CD4-positive, alpha-beta T cell treated with Interleukin-15 for 4 hours (primary cell): ENCODE measurements around the gene SYT2.
"Not testable (repeated sequence)": the region's sequence is repeated elsewhere in the genome, so short reads cannot be mapped to it uniquely, and the experiment has no call there.

Experiments
- DNase-seq: peaks from one replicate; pipeline ENCODE4 v3.0.0-alpha.2; 2020; ENCODE audit warnings: low spot score

SYT2 gene

DNA sequence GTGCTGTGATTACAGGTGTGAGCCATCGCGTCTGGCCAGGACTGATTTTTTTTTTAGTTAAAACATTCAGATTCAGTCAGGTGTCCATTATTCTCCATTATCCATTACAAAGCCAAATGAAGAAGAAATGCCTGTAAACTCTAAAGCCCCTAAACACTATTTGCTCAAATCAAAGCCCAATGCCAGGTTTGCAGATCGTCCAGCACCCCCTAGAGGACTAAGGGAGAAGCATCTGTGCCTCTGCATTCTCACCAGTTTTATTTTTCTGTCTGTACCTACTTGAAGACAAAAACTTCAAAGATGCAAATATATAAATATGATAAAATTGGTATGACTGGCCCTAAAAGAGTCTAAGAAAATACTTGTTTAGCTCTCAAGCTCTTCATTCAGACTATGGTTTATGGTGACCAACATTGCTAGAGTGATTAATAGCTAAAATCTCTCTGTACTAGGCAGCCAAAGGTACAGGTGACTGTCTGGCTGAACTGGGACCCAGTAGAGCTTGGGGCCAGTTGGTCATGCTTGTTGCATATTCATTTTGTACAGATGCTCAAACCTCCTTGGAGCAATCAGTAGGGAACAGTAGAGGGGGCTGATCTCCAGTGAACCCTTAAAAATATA is 138.4 kb downstream of the SYT2 start:
- peak; percentile 16 for DNase-seq

DNA sequence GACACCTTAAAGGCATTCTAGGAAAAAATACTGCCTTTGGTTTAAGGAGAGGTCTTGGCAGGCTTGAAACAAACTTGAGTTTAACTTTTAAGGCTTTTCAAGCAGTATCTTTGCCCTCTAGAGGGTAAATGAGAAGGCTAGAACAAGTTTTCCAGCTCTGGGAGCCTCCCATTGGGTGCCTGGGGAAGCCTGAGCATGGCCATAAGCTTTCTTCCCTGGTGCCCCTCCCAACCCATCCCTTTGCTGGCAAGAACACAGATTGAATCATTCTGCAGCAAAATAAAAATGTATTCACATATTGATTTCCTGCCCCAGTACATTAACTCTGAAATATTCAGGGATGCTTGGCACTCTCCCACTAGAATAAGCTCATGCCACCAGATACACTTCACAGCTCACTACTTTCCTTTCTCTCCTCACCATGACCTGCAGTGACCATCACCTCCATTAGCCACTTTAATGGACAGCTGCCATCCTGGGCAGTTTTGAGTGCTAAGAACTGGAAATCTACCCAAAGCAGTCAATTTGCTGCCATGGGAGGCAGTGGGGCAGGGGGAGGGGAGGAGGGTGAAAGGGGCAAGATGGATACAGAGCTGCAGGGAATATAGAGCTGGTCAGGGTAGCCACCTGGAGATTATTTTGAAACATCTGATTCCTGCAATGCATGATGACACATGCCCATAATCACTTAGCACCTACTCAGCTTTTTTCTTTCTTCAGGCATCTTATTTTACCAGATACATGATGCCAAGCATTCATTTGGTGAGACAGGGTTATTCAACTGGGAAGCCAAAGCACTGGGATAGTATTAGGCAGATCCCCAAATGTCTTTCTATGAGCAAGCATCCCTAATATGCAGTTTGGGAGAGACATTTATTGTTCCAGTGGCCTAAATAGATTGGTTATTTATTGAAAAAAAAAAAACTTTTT is 140.6 kb downstream of the SYT2 start:
- no peak for DNase-seq

GRCh38 chr1:202568826-202569225 is 141.4 kb downstream of the SYT2 start:
- DNase-seq = no peak

GRCh38 chr1:202568410-202568809 is 141.8 kb downstream of the SYT2 start:
- no peak for DNase-seq

DNA sequence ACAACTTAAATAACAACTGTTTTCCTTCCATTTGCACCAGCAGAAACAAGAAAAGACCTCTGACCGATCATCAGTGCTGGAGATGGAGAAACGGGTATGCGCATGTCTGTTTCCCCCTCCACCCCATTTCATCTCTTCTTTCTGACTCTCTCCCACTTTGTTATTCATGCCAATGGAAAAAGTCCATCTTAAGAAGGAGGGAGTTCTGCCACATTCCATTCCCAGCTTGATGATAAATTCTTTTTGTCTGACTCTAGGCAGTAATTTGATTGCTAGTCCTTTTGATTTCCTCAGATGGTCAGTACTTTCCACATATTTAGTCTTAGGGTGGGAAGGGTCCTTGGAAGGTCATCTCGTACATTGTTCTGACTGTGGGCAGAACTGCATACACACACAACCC is 142.5 kb downstream of the SYT2 start:
- DNase-seq = no peak

DNA sequence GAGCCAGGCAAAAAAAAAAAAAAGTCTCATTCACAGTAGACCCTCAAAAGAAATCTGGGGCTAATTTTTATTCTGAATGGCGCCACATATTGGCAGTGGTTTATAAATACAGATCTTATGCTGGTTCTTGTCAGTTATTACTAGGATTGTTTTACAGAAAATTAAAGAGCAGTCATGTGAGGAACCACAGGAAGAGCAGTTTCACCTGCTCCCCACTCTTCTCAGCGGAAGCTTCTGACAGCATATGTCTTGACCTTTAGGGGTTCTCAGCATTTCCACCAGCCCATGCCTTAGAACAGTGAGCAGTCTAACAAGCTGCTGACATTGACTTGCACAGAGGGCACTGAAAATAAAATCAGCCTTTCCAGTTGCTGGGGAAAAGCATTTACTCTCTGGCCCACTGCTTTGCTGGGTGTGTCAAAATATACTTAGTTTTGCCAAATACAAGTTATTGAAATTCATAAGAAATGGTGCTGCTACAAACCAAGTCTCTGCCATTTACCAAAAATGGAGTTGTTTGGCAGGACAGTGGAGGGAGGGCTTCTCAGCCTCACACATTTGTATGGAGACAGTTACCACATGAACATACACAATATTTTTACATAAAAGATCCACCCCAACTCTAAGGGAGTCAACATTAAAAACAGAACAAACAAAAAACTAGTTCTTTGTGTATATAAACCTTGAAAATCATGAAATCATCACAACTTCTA is 144.2 kb downstream of the SYT2 start:
- no peak for DNase-seq

DNA sequence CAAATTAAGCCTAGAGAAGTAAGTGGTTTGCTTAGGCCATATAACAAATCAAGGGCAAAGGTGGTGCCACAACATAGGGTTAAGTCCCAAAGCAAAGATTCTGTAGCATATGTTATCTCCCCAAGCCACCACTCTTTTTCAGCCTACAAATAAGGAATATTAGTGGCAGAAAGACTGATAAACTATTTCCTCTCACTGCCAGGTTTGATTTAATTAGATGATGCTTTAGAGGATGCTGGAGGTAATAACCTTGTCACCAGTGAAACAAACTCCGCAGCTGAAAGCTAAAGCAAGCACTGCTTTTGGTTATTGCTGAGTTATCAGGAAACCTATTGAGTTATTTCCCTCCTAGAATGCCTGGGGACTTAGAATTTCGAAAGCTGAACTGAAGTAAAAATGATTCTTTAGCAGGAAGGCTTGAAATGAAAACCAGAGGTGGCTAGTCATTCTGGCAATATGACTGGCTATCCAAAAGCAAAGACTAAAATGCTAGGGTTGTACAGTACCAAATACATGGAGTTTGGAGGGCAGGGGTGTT is 145.2 kb downstream of the SYT2 start:
- DNase-seq = no peak

- DNase-seq = no peak
These were observed 146.4 kb downstream of the SYT2 start for GRCh38 chr1:202563818-202564217.

- DNase-seq = no peak
These were observed 147.7 kb downstream of the SYT2 start for GRCh38 chr1:202562444-202563060.

- DNase-seq = no peak
These were observed 148.4 kb downstream of the SYT2 start for GRCh38 chr1:202561726-202562443.

GRCh38 chr1:202561240-202561639 is 149.0 kb downstream of the SYT2 start:
- no peak for DNase-seq

- DNase-seq = not testable (repeated sequence)
These were observed 152.6 kb downstream of the SYT2 start for GRCh38 chr1:202557662-202558061.

DNA sequence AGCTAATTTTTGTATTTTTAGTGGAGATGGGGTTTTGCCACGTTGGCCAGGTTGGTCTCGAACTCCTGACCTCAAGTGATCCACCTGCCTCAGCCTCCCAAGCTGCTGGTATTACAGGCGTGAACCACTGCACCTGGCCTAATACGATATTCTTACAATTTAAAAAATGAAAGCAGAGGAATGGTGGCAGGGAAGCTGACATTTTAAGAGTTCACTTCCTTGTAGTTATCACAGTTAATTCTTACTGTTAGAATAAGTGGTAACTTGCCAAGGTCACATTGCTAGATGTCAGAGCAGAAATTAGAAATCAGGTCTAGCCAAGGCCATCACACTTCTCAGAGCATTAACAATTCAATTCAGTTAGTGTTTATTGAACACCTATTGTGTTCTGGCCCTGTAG is 154.2 kb downstream of the SYT2 start:
- not testable (repeated sequence) for DNase-seq

- not testable (repeated sequence) for DNase-seq
These were observed 155.6 kb downstream of the SYT2 start for GRCh38 chr1:202554619-202555018.

GRCh38 chr1:202553560-202554038 is 156.7 kb downstream of the SYT2 start:
- DNase-seq = no peak

DNA sequence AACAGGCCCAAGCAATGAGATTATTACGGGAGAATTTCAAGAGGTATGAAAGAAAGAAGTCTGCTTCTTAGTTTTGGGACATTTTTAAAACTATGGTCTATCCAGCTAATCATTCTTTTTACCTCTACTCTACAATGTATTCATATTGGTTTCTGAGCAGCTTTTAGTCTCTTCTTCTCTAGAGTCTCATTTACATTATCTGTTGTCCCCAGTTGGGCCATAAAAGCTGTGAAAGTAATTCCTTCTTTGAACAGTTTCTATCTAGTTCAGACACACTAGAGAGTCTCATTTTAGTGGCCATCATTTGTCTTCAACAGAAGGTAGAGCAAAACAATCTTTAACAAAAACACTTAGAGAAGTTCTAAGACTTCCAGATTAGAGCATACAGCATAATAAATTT is 157.2 kb downstream of the SYT2 start:
- DNase-seq = not testable (repeated sequence)

DNA sequence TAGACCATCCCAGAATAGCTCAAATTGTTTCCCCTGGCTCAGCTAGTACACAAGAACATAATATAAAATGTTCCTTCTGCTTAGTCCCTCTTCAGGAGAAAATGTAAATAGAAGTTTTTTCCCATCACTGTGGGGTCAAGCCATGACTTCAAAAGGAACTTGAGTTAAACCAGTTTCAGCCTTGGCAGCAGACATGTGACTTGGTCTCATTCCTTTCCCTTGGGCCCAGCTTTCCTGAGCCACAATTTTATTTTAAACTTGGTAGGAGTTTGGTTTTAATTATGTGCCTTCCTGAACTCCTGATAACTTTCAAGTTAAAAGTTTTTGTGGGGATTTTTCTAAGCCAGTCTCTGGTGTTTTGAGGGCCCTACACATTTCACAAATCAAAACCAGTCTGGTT is 157.6 kb downstream of the SYT2 start:
- not testable (repeated sequence) for DNase-seq

DNA sequence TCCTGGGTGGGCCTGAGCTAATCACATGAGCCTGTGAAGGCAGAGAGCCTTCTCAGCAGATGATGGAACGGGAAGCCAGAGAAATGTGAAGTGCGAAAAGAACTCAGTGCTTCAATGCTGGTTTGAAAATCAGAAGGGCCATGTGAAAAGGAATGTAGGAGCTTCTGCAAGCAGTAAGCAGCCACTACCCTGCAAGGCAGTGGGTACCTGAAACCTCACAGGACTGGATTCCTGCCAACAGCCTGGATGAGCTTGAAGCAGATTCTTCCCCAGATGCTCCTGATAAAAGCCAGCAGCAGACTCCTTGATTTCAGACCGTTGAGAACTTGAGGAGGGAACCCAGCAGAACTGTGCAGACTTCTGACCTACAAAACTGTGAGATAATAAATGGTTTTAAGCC is 158.6 kb downstream of the SYT2 start:
- no peak for DNase-seq

DNA sequence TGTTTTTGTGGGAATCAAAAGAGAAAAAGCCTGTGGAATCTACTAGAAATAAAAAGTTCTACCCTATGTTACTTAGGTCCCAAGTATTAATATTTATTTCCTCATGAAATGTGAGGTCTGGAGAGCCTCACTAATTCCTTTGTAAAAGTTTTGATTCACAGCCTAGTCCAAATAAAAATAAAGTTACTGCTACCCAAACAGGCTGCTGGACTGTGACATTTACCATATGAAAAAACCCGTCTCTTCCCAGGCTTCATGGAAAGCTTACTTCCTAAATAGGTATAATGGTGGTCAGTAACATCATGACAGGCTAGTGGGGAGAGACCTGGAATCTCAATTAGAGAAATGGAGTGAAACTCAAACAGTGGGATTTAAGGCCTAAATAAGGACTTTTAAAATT is 160.2 kb downstream of the SYT2 start:
- DNase-seq = not testable (repeated sequence)

GRCh38 chr1:202547215-202547614 is 163.0 kb downstream of the SYT2 start:
- DNase-seq = no peak

DNA sequence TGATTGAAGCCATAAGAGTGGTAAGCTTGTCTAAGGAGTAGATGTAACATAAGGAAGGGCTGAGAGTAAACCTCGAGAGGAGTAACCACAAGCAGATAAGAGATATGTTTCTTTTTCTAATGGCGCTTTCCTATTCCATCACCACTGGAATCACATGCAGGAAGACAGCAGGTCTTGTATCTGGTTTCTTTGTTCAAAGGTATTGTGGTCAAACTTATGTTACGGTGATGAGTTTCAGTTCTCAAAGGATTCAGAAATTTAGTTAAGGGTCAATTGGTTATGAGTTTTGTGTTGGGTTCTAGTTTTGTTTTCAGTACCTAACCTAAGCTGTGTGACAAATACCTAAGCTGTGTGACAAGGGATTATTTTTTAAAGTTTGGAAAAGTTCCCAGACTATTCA is 163.5 kb downstream of the SYT2 start:
- not testable (repeated sequence) for DNase-seq
